Non-pigmented ciliary epithelial cell (primary cell): ENCODE measurements around the gene TTLL10.

Experiments
- DNase-seq: peaks from one replicate; pipeline ENCODE4 v3.0.0-alpha.2; 2010; ENCODE audit warnings: low read depth

TTLL10 gene

GRCh38 chr1:1207571-1207892 is 33.9 kb downstream of the TTLL10 start:
- DNase-seq: no peak

- DNase-seq: no peak
Observed at GRCh38 chr1:1208713-1209433, 35.2 kb downstream of the TTLL10 start.

- DNase-seq: no peak
Observed at GRCh38 chr1:1210726-1211540, 37.3 kb downstream of the TTLL10 start.

- no peak for DNase-seq
Observed at GRCh38 chr1:1211541-1212441, 38.1 kb downstream of the TTLL10 start.

GRCh38 chr1:1212780-1213344 is 39.2 kb downstream of the TTLL10 start:
- DNase-seq: no peak

- no peak for DNase-seq
Observed at GRCh38 chr1:1213345-1214265, 39.9 kb downstream of the TTLL10 start, which contains the start of gene TNFRSF4. Gene TNFRSF4, minus strand, starts transcription at chr1:1214153. Its CDS starts 26 bp downstream, at chr1:1214127.

GRCh38 chr1:1215080-1215676 is 41.5 kb downstream of the TTLL10 start:
- DNase-seq: no peak

- DNase-seq: no peak
Observed at GRCh38 chr1:1215881-1216605, 42.4 kb downstream of the TTLL10 start.

- DNase-seq: no peak
Observed at GRCh38 chr1:1216770-1217620, 43.3 kb downstream of the TTLL10 start.

GRCh38 chr1:1217621-1218523 is 44.2 kb downstream of the TTLL10 start:
- DNase-seq: no peak

GRCh38 chr1:1218524-1219200 is 45.0 kb downstream of the TTLL10 start:
- no peak for DNase-seq

GRCh38 chr1:1219341-1219740 is 45.7 kb downstream of the TTLL10 start:
- no peak for DNase-seq

- DNase-seq: no peak
Observed at GRCh38 chr1:1220197-1220596, 46.5 kb downstream of the TTLL10 start.

GRCh38 chr1:1221887-1222574 is 48.4 kb downstream of the TTLL10 start:
- no peak for DNase-seq

GRCh38 chr1:1222575-1223225 is 49.0 kb downstream of the TTLL10 start:
- DNase-seq: no peak

GRCh38 chr1:1223321-1223720 is 49.6 kb downstream of the TTLL10 start:
- DNase-seq: no peak
